Endometrial microvascular endothelial cells (primary cell): Measurements from ENCODE around the gene RNPS1. TPM values are rescaled to one million over a fixed set of nuclear protein-coding genes. Genes with fewer than 3 reads are reported as not detected.
"Not testable (repeated sequence)": the region's sequence is repeated elsewhere in the genome, so short reads cannot be mapped to it uniquely, and the experiment has no call there.

Source experiments
- in situ Hi-C: cut with HindIII; loops from 2 replicates; pipeline ENCODE4 v1.10.0; 2017; ENCODE audit warnings: low sequenced_read_pairs, low pct_unique_long_range_greater_than_20kb; ENCODE audit errors: inconsistent ontology term
- total RNA-seq: library from RNA; depleted of rRNA; stranded (reverse); fragments of >200 nt; gene quantifications from one replicate; pipeline ENCODE4 v1.2.3, GENCODE V29; 2015; ENCODE audit errors: inconsistent ontology term

The RNPS1 gene
- total RNA-seq, 1 donor from 2014 or later = 177 TPM

DNA sequence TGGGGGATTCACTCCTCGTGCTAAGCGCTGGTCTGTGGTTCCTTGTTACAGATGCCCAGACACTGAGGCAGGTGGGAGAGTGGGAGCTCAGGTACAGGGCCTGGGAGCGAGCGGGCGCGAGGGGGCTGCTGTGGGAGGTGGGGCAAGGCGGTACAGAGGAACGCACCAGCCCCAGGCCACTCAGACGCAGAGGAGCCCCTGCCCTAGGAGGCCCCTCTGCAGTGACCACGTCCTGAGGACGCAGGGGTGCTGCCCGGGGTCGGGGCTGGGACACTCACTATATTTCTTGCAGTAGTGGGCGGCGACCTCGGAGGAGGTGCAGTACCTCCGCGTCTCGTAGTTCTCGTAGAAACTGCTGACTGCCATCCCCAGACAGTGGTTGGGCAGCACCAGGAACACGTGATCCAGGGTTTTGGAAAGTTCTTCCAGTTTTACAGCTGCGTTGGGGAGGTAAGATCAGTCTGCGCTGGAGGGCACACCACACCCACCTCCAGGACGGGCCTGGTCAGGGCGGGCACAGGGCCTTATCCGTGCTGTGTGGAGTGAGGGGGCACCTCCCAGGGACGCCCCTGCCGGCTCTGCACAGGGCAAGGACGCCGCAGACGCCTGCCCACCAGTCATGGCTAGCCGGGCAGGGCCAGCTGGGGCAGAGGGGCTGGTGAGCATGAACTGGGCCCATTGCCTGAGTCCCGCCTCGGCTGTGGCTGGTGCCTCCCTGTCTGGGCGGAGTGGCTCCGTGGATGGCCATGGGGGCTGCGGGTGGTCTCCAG, 16.3 kb upstream of the RNPS1 start:
- in situ Hi-C loops = no loop called here

DNA sequence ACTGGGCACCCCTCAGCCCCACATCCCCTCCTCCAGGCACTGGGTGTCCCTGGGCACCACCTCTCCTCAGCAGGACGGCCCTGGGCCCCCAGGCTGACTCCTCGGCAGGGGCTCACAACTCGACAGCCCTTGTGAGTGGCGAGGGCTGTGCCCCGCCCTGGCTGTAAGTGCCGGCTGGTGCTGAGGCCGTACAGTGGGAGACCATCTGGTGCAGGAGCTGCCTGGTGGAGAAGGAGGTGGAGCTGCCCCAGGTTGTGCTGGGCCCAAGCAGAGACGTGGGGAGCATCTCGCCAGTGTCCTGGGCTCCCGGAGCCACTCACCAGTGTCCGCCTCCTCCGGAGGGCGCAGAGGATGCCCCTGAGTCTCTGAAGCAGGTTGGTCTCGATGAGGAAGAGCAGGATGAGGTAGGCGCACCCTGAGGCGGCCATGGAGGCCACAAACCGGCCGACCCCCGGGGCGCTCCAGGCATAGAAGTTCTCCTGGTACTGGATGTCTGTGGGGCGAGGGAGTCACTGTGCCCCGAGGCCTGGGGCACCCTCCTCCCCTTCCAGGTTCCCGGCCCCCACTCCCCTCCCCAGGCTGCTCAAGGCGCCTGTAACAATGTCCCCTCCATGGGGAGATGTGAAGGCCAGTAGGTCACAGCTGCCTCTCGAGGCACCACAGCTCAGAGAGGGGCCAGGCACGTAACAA, 15.1 kb upstream of the RNPS1 start:
- in situ Hi-C loops = no loop called here

DNA sequence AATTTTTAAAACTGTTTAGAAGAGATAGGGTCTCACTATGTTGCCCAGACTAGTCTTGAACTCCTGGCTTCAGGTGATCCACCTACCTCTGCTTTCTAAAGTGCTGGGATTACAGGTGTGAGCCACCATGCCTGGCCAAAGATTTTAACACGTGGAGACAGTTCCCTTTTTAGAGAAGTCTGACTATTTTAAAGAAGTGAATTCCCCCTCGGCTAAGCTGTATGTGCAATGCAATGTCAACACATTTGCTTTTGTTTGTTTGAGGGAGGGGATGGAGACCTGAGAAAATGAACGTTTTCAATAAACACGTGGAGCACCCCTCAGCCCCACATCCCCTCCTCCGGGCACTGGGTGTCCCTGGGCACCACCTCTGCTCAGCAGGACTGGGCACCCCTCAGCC, 14.3 kb upstream of the RNPS1 start:
- in situ Hi-C loops = no loop called here

GRCh38 chr16:2280981-2281542, 13.1 kb upstream of the RNPS1 start:
- in situ Hi-C loops = no loop called here

DNA sequence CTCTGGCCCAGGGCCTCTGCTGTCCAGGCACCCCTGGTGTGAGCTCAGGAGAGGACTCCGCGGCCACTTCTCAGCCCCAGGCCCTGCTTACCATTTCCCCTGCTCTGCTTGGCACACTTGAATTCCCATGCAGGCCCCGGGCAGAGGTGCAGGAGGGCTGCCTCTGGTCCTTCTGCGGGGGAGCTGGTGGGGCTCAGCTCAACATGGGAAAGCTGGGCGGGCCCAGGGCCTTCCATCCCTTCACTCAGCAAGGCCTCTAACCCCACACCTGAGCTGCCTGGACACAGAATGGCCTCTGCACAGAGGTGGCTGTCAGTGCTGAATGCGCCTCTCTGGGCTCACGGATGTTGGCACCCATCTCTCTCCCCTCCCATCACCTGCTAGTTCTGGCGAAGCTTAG, 12.5 kb upstream of the RNPS1 start:
- in situ Hi-C loops = no loop called here

GRCh38 chr16:2278956-2279800, 11.3 kb upstream of the RNPS1 start:
- in situ Hi-C loops = no loop called here

GRCh38 chr16:2278272-2278608, 10.3 kb upstream of the RNPS1 start:
- in situ Hi-C loops = no loop called here

GRCh38 chr16:2277466-2278271, 9.7 kb upstream of the RNPS1 start:
- in situ Hi-C loops = no loop called here

GRCh38 chr16:2276368-2277195, 8.7 kb upstream of the RNPS1 start:
- in situ Hi-C loops = no loop called here

GRCh38 chr16:2275476-2276367, 7.8 kb upstream of the RNPS1 start:
- in situ Hi-C loops = no loop called here

- in situ Hi-C loops = no loop called here
Observed at GRCh38 chr16:2273931-2274330, 6.0 kb upstream of the RNPS1 start.

DNA sequence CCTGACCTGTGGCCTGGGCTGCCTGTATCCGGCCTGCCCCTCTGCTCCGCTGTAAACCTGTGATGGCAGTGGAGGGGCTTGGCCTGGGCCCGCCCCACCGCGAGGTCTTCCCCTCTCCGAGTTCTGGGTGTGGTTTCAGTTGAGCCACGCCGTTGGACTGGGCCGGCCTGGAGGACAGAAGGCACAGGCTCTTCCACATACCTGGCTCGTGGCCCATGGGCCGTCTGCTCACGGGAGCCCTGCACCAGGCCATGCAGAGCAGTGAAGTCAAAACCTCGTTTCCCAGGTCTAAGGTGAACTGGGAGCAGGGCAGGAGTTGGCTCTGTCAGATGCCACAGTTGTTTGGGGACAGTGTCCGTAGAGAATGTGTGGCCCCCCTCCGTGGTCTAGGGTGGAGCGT, 5.6 kb upstream of the RNPS1 start:
- in situ Hi-C loops = no loop called here

GRCh38 chr16:2271848-2272461, 4.0 kb upstream of the RNPS1 start:
- in situ Hi-C loops = no loop called here

GRCh38 chr16:2270588-2271470, 2.9 kb upstream of the RNPS1 start:
- in situ Hi-C loops = no loop called here

GRCh38 chr16:2270070-2270462, 2.1 kb upstream of the RNPS1 start:
- in situ Hi-C loops = no loop called here

GRCh38 chr16:2267505-2267912, 417 bp downstream of the RNPS1 start:
- in situ Hi-C loops = not testable (repeated sequence)
